Gastroesophageal sphincter (tissue), 3 donors: ENCODE results near the gene LRIT1.

Experiments used
- CTCF ChIP-seq, 4 experiments: fragments of 200-600 bp in 2 of 4; fragments of 450-650 bp in 2 of 4; sonication (generic) in 1 of 4; IDR thresholded peaks; one replicate each; pipeline ENCODE4 v1.5.1; 2017 to 2019; ENCODE audit warnings: antibody characterized with exemption in 4 of 4, mild to moderate bottlenecking in 2 of 4, moderate library complexity in 2 of 4
- POLR2A ChIP-seq, 2 donors: fragments of 450-650 bp; IDR thresholded peaks; one replicate each; pipeline ENCODE4 v1.6.1; 2017; ENCODE audit warnings: antibody characterized with exemption in 2 of 2, mild to moderate bottlenecking in 2 of 2, moderate library complexity in 1 of 2
- POLR2AphosphoS5 ChIP-seq: sonication (generic); formaldehyde crosslinking; IDR thresholded peaks from one replicate; pipeline ENCODE4 v1.6.1; 2017; ENCODE audit warnings: antibody characterized with exemption

DNA sequence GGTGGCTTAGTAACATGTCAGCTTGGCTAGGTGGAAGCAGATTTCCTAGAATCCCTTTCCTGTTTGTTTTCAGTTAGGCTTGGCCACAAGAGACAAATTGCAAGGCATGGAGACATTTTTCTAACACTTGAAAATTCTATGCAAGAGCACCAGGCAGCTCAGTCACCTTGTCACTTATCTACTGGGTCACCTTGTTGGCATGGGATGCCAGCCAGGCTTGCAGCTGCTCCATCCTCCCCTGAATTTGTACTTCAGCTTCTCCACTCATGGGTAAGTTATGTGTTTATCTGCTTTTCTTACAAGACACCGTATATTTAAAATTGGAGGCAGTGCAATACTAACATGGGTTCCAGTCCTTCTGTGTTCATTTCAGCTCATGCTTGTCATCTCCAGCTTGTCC lies 46.8 kb upstream of the LRIT1 start:
- TF ChIP-seq CTCF (IDR thresholded peaks at IDR 0.05): no peak
- no peak for TF ChIP-seq POLR2AphosphoS5
- TF ChIP-seq POLR2A (IDR thresholded peaks at IDR 0.05): no peak
